ENCODE results near the gene KIAA0753. TPM values are rescaled to one million over a fixed set of nuclear protein-coding genes. Genes with fewer than 3 reads are reported as not detected.

KIAA0753 gene
- total and polyA plus RNA-seq, 2 of the 8 experiments (the other 6 are each of a cell fraction or from before 2014, with no cell fraction given), result 5.0 to 27.1 TPM

- no peak for FAIRE-seq
- H3K36me3 ChIP-seq (ENCODE audit: control insufficient read depth in 2 of 4, insufficient read depth in 4 of 4, low read length in 3 of 4), result peaks cover 6 to 34% (median 30%) of the 10 kb centered on the region in 4 experiments; a peak in 7 of 8 replicates
- TF ChIP-seq KDM5A (IDR thresholded peaks at IDR 0.05; ENCODE audit: low read length) (no peak), GABPA (IDR thresholded peaks at IDR 0.05; ENCODE audit: borderline replicate concordance, insufficient read depth, low read length) (no peak), JUN (IDR thresholded peaks at IDR 0.05; ENCODE audit: low read depth, low read length) (no peak), ASH2L (IDR thresholded peaks at IDR 0.05; ENCODE audit: low read length) (no peak), POU5F1 (IDR thresholded peaks at IDR 0.05; ENCODE audit: low read depth, low read length) (no peak), ATF3 (IDR thresholded peaks at IDR 0.05; ENCODE audit: insufficient read depth, low read depth, low read length) (no peak), NANOG (IDR thresholded peaks at IDR 0.05; ENCODE audit: insufficient read depth, low read depth, low read length, poor library complexity, severe bottlenecking) (no peak), RXRA (IDR thresholded peaks at IDR 0.05; ENCODE audit: insufficient read depth, low read depth, low read length) (no peak), KDM1A (IDR thresholded peaks at IDR 0.05; ENCODE audit: borderline replicate concordance, low read length) (no peak), CTCF (IDR thresholded peaks at IDR 0.05; ENCODE audit: control extremely low read depth in 1 of 3, insufficient read depth in 1 of 3, low read depth in 1 of 3, low read length in 3 of 3) (no peak)
Measured at GRCh38 chr17:6602141-6602540, 38.4 kb downstream of the KIAA0753 start.

More at GRCh38 chr17:6602141-6602540, 38.4 kb downstream of the KIAA0753 start:
- H3K9me3 ChIP-seq (ENCODE audit: insufficient read depth in 2 of 2, low read depth in 1 of 2, low read length in 1 of 2), result no peaks in the 10 kb centered on the region
- no peak overlapping the region for H2BK12ac ChIP-seq (ENCODE audit: low read depth, low read length)
- no peak overlapping the region for H3K9ac ChIP-seq (replicated peaks in 1 of 4; ENCODE audit: extremely low read depth in 1 of 4, low read depth in 3 of 4, low read length in 3 of 4)
- H4K8ac ChIP-seq (ENCODE audit: extremely low read depth, insufficient read depth, low read length), result no peak overlapping the region
- no peak overlapping the region for H3K27ac ChIP-seq (ENCODE audit: low read depth, low read length)
- no peak overlapping the region for H2AFZ ChIP-seq (ENCODE audit: low read length)
- H3K79me1 ChIP-seq (ENCODE audit: low read depth, low read length), result no peaks in the 10 kb centered on the region
- no peak for DNase-seq (ENCODE audit: low read depth in 1 of 2, low spot score in 2 of 2)
- no peak overlapping the region for H2BK120ac ChIP-seq (replicated peaks; ENCODE audit: low read depth, low read length)
- no peak overlapping the region for H3K23ac ChIP-seq (ENCODE audit: insufficient read length)
- H3K56ac ChIP-seq (replicated peaks; ENCODE audit: insufficient read length, low read depth, low read length), result no peak overlapping the region
- H2BK5ac ChIP-seq (ENCODE audit: low read depth, low read length), result no peak overlapping the region
- no peak overlapping the region for H2AK5ac ChIP-seq (ENCODE audit: low read depth, low read length)
- H2BK20ac ChIP-seq (ENCODE audit: low read length), result no peak overlapping the region
- H4K20me1 ChIP-seq (replicated peaks in 1 of 2; ENCODE audit: control insufficient read depth in 1 of 2, insufficient read depth in 2 of 2, low read length in 2 of 2), result no peaks in the 10 kb centered on the region
- no peaks in the 10 kb centered on the region; the same call in 1 of the 2 replicates for H3K23me2 ChIP-seq (ENCODE audit: low read depth, low read length)
- no peaks in the 10 kb centered on the region for H3K79me2 ChIP-seq (ENCODE audit: control insufficient read depth in 1 of 2, insufficient read depth in 2 of 2, low read length in 2 of 2)
- no peak overlapping the region for H4K91ac ChIP-seq (replicated peaks; ENCODE audit: insufficient read length, low read length)
- ChIA-PET CTCF (ENCODE audit: partially characterized antibody) (interaction anchor here (0.9 to 1.4 kb wide), 2 partner anchors 129 to 400 kb away, joined by 3 to 4 read pairs; no protein-coding TSS in a partner anchor), POLR2A (ENCODE audit: partially characterized antibody) (interaction anchor here (0.7 kb wide), 1 partner anchor 10 kb away, joined by 4 read pairs; no protein-coding TSS in a partner anchor)
- no peak overlapping the region for H3K18ac ChIP-seq (ENCODE audit: extremely low read depth, low read length)
- H3K4me1 ChIP-seq (replicated peaks in 1 of 4; ENCODE audit: control insufficient read depth in 3 of 4, insufficient read depth in 4 of 4, low read length in 3 of 4), result no peaks in the 10 kb centered on the region
- WGBS, 2 experiments (ENCODE audit: extremely low coverage in 1 of 2, insufficient coverage in 1 of 2, insufficient read length in 1 of 2, insufficient replicate concordance in 2 of 2, low coverage in 1 of 2, low lambda C conversion rate in 2 of 2, missing lambda C conversion rate in 1 of 2), result 92% methylated on average over 2 of the region's 2 CpGs; no CpG with 5 or more reads in 1 of the 2 experiments
- H3K4ac ChIP-seq (replicated peaks; ENCODE audit: insufficient read length, low read depth, low read length), result no peak overlapping the region
- H3K4me2 ChIP-seq (ENCODE audit: insufficient read depth in 1 of 2, low read depth in 2 of 2, low read length in 2 of 2), result no peak overlapping the region
- no peak overlapping the region for H3K4me3 ChIP-seq (ENCODE audit: extremely low read depth in 1 of 4, insufficient read depth in 2 of 4, low read depth in 3 of 4, low read length in 4 of 4)
- no peak overlapping the region for H3K14ac ChIP-seq (ENCODE audit: insufficient read length)
- H3K27me3 ChIP-seq (replicated peaks in 1 of 4; ENCODE audit: control insufficient read depth in 3 of 4, extremely low read depth in 1 of 4, insufficient read depth in 3 of 4, low read length in 3 of 4), result no peaks in the 10 kb centered on the region
- H2BK15ac ChIP-seq (ENCODE audit: low read length), result no peak overlapping the region
- no peak overlapping the region for H4K5ac ChIP-seq (ENCODE audit: insufficient read length, low read depth, low read length)
